HEK293 (cell line): ENCODE results near the gene TMUB1.
A peak's percentile ranks its signal among the peaks of the same experiment; 100 is the strongest.

Source experiments
- CTCF ChIA-PET: fragments of 350-600 bp; formaldehyde crosslinking; extraction: SDS; loops from one replicate; lab custom pipeline; 2021; ENCODE audit warnings: antibody characterized with exemption; lab: Yijun Ruan, JAX
- POLR2A ChIA-PET: fragments of 300-600 bp; formaldehyde crosslinking; extraction: SDS; loops from one replicate; lab custom pipeline; 2020; ENCODE audit warnings: antibody characterized with exemption, inconsistent platforms; lab: Yijun Ruan, JAX
- H3K27ac ChIP-seq: fragments of 200-500 bp; sonication (Bioruptor generic); 2 replicates; pipeline ENCODE4 v1.5.1; 2014; ENCODE audit warnings: low read depth, low read length, control low read depth, inconsistent platforms; ENCODE audit errors: extremely low read depth
- H3K36me3 ChIP-seq, 2 experiments: fragments of 200-500 bp in 1 of 2; sonication (Bioruptor generic) in 1 of 2; 1 replicate in 1 of 2; 2 replicates in 1 of 2; pipeline ENCODE4 v1.5.1; 2014 to 2017; ENCODE audit warnings: inconsistent platforms in 2 of 2, low read length in 2 of 2; ENCODE audit not compliant: control insufficient read depth in 2 of 2, insufficient read depth in 1 of 2
- H3K4me1 ChIP-seq: fragments of 200-500 bp; sonication (Bioruptor generic); 2 replicates; pipeline ENCODE4 v1.5.1; 2014; ENCODE audit warnings: mild to moderate bottlenecking, low read length, inconsistent platforms; ENCODE audit not compliant: control insufficient read depth, insufficient read depth
- H3K4me3 ChIP-seq: 2 replicates; pipeline ENCODE4 v1.5.1; 2011; ENCODE audit warnings: low read depth, mild to moderate bottlenecking, control low read depth, low read length, moderate library complexity
- H3K9me3 ChIP-seq: fragments of 200-500 bp; sonication (Bioruptor generic); 2 replicates; pipeline ENCODE4 v1.5.1; 2014; ENCODE audit warnings: low read depth, low read length, inconsistent platforms; ENCODE audit not compliant: control insufficient read depth, insufficient read depth
- EGR2 ChIP-seq: fragments of 450-650 bp; formaldehyde crosslinking; IDR thresholded peaks from 2 replicates; pipeline ENCODE4 v1.5.1; 2016; ENCODE audit warnings: low read depth, missing biosample characterization, missing genetic modification characterization
- FEZF1 ChIP-seq: fragments of 450-650 bp; formaldehyde crosslinking; IDR thresholded peaks from 2 replicates; pipeline ENCODE4 v1.5.1; 2016; ENCODE audit warnings: missing biosample characterization, missing genetic modification characterization
- IKZF3 ChIP-seq: fragments of 450-650 bp; IDR thresholded peaks from 2 replicates; pipeline ENCODE4 v1.5.0; 2018; ENCODE audit warnings: missing biosample characterization, mild to moderate bottlenecking, missing genetic modification characterization, moderate library complexity
- SP2 ChIP-seq: fragments of 450-650 bp; formaldehyde crosslinking; IDR thresholded peaks from 2 replicates; pipeline ENCODE4 v1.5.1; 2016; ENCODE audit warnings: missing biosample characterization, missing genetic modification characterization
- TRIM28 ChIP-seq: IDR thresholded peaks from 2 replicates; pipeline ENCODE4 v1.6.1; 2011; ENCODE audit warnings: low read length, control low read depth, borderline replicate concordance
- ZBTB17 ChIP-seq: fragments of 450-650 bp; formaldehyde crosslinking; IDR thresholded peaks from 2 replicates; pipeline ENCODE4 v1.5.1; 2016; ENCODE audit warnings: missing biosample characterization, missing genetic modification characterization
- ZBTB8A ChIP-seq: fragments of 450-650 bp; formaldehyde crosslinking; IDR thresholded peaks from 2 replicates; pipeline ENCODE4 v1.5.1; 2016; ENCODE audit warnings: missing biosample characterization, missing genetic modification characterization
- ZIC2 ChIP-seq: fragments of 450-650 bp; formaldehyde crosslinking; IDR thresholded peaks from 2 replicates; pipeline ENCODE4 v1.5.1; 2016; ENCODE audit warnings: missing biosample characterization, missing genetic modification characterization
- ZNF416 ChIP-seq: fragments of 450-650 bp; formaldehyde crosslinking; IDR thresholded peaks from 2 replicates; pipeline ENCODE4 v1.5.1; 2016; ENCODE audit warnings: missing biosample characterization, missing genetic modification characterization
- ZNF514 ChIP-seq: fragments of 450-650 bp; formaldehyde crosslinking; IDR thresholded peaks from 2 replicates; pipeline ENCODE4 v1.5.1; 2016; ENCODE audit warnings: missing biosample characterization, missing genetic modification characterization
- ZNF521 ChIP-seq: fragments of 450-650 bp; formaldehyde crosslinking; IDR thresholded peaks from 2 replicates; pipeline ENCODE4 v1.5.1; 2017; ENCODE audit warnings: missing biosample characterization, mild to moderate bottlenecking, missing genetic modification characterization
- ZNF621 ChIP-seq: fragments of 450-650 bp; formaldehyde crosslinking; IDR thresholded peaks from 2 replicates; pipeline ENCODE4 v1.5.1; 2017; ENCODE audit warnings: missing biosample characterization, missing genetic modification characterization
- ZNF629 ChIP-seq: fragments of 450-650 bp; formaldehyde crosslinking; IDR thresholded peaks from 2 replicates; pipeline ENCODE4 v1.5.1; 2017; ENCODE audit warnings: missing biosample characterization, missing genetic modification characterization
- ZNF670 ChIP-seq: fragments of 450-650 bp; formaldehyde crosslinking; IDR thresholded peaks from 2 replicates; pipeline ENCODE4 v1.5.1; 2016; ENCODE audit warnings: missing biosample characterization, missing genetic modification characterization, low read depth
- ZNF76 ChIP-seq: fragments of 450-650 bp; formaldehyde crosslinking; IDR thresholded peaks from 2 replicates; pipeline ENCODE4; 2016; ENCODE audit warnings: low read depth, missing biosample characterization, missing genetic modification characterization, borderline replicate concordance
- ZNF776 ChIP-seq: fragments of 450-650 bp; formaldehyde crosslinking; IDR thresholded peaks from 2 replicates; pipeline ENCODE4 v1.5.0; 2017; ENCODE audit warnings: missing biosample characterization, missing genetic modification characterization, borderline replicate concordance
- ZNF777 ChIP-seq: fragments of 450-650 bp; formaldehyde crosslinking; IDR thresholded peaks from 2 replicates; pipeline ENCODE4 v1.5.1; 2017; ENCODE audit warnings: missing biosample characterization, missing genetic modification characterization, borderline replicate concordance
- TF ChIP-seq, protein P1 (sequence below): fragments of 450-650 bp; formaldehyde crosslinking; IDR thresholded peaks from 2 replicates; pipeline ENCODE4 v1.5.1; 2016; ENCODE audit warnings: missing biosample characterization, missing genetic modification characterization, low read depth
- TF ChIP-seq, protein P2 (sequence below): fragments of 450-650 bp; formaldehyde crosslinking; IDR thresholded peaks from 2 replicates; pipeline ENCODE4 v1.5.1; 2017; ENCODE audit warnings: missing biosample characterization, missing genetic modification characterization
- TF ChIP-seq, protein P3 (sequence below): fragments of 450-650 bp; formaldehyde crosslinking; IDR thresholded peaks from 2 replicates; pipeline ENCODE4 v1.5.1; 2016; ENCODE audit warnings: missing biosample characterization, missing genetic modification characterization
- TF ChIP-seq, protein P4 (sequence below): fragments of 450-650 bp; formaldehyde crosslinking; IDR thresholded peaks from 2 replicates; pipeline ENCODE4 v1.5.1; 2016; ENCODE audit warnings: missing biosample characterization, missing genetic modification characterization
- TF ChIP-seq, protein P5 (sequence below): fragments of 450-650 bp; formaldehyde crosslinking; IDR thresholded peaks from 2 replicates; pipeline ENCODE4 v1.5.1; 2016; ENCODE audit warnings: missing biosample characterization, missing genetic modification characterization
- TF ChIP-seq, protein P6 (sequence below): fragments of 450-650 bp; IDR thresholded peaks from 2 replicates; pipeline ENCODE4 v1.5.1; 2018; ENCODE audit warnings: missing biosample characterization, mild to moderate bottlenecking, missing genetic modification characterization

TMUB1 gene

DNA sequence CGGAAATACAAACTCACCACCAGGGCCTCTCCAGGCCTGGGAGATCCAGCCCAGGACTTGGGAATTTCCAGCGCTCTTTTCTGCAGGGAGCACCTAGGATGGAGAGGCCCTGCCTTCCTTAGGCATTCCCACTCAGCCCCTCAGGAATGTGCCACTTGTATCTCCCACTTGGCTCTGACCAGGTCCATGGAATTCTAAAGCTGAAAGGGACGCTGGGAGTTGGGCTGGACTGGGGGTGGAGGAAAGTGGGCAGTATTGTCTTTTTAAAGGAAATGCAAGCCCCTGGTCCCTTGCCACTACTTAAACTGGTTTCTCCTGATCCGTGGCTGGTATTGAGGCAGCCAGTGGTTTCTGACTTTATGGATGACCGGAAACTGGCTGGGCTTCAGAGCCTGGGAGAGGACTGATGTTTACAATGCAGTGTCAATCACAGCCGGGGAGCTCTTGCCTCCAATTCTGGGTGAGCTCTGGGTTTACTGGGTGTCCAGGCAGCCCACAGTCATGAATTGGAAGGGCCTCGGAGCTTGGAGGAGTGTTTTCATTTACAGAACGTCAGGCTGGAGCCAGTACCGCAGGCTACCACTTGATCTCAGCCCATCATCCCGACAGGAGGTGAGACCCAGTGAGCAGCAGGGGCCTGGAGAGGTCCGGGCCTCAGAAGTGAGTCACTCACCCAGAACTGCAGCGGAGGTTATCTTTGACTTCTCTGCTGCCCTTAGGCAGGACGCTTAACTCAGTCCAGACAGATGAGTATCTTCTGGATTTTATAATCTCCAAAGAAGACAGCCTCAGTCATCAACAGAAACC lies 30.3 kb upstream of the TMUB1 start:
- CTCF ChIA-PET: interaction anchor here (0.5 to 5.5 kb wide), 13 partner anchors 9 to 148 kb away, joined by 3 to 43 read pairs (median 3); no protein-coding TSS in a partner anchor
- H3K9me3 ChIP-seq: no peaks in the 10 kb centered on the region
- H3K36me3 ChIP-seq: peaks cover 0 to 30% of the 10 kb centered on the region in 2 experiments; a peak in 1 of 3 replicates
- POLR2A ChIA-PET: interaction anchor here (0.8 to 1.2 kb wide), 4 partner anchors 33 to 94 kb away, joined by 3 to 4 read pairs (median 3); partner anchors contain the start of genes ABCB8 and FASTK
- H3K4me1 ChIP-seq: no peaks in the 10 kb centered on the region
- no peak overlapping the region; the same call in 1 of the 2 replicates for H3K4me3 ChIP-seq
- no peak overlapping the region for H3K27ac ChIP-seq
- TF ChIP-seq ZNF776 (tag by site-specific recombination) (no peak), ZNF521 (tag by site-specific recombination) (no peak), FEZF1 (peak; percentile 72), ZNF514 (tag by site-specific recombination) (no peak), ZNF777 (tag by site-specific recombination) (no peak), IKZF3 (tag by site-specific recombination) (peak; percentile 66; the same call in 1 of the 2 replicates), SP2 (tag by site-specific recombination) (peak; percentile 34), ZBTB17 (peak; percentile 54), ZNF416 (tag by site-specific recombination) (no peak), ZNF76 (tag by site-specific recombination) (0 out of 2 replicates have a peak, but pooled peaks have one; percentile 24), ZNF670 (tag by site-specific recombination) (no peak), EGR2 (tag by site-specific recombination) (0 out of 2 replicates have a peak, but pooled peaks have one; percentile 30), ZIC2 (tag by site-specific recombination) (peak; percentile 83), ZNF621 (no peak), TRIM28 (peak; percentile 77; the same call in 1 of the 2 replicates), ZBTB8A (tag by site-specific recombination) (no peak), ZNF629 (tag by site-specific recombination) (no peak)
- TF ChIP-seq, protein P1, sequence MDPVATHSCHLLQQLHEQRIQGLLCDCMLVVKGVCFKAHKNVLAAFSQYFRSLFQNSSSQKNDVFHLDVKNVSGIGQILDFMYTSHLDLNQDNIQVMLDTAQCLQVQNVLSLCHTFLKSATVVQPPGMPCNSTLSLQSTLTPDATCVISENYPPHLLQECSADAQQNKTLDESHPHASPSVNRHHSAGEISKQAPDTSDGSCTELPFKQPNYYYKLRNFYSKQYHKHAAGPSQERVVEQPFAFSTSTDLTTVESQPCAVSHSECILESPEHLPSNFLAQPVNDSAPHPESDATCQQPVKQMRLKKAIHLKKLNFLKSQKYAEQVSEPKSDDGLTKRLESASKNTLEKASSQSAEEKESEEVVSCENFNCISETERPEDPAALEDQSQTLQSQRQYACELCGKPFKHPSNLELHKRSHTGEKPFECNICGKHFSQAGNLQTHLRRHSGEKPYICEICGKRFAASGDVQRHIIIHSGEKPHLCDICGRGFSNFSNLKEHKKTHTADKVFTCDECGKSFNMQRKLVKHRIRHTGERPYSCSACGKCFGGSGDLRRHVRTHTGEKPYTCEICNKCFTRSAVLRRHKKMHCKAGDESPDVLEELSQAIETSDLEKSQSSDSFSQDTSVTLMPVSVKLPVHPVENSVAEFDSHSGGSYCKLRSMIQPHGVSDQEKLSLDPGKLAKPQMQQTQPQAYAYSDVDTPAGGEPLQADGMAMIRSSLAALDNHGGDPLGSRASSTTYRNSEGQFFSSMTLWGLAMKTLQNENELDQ: no peak
- TF ChIP-seq, protein P2, sequence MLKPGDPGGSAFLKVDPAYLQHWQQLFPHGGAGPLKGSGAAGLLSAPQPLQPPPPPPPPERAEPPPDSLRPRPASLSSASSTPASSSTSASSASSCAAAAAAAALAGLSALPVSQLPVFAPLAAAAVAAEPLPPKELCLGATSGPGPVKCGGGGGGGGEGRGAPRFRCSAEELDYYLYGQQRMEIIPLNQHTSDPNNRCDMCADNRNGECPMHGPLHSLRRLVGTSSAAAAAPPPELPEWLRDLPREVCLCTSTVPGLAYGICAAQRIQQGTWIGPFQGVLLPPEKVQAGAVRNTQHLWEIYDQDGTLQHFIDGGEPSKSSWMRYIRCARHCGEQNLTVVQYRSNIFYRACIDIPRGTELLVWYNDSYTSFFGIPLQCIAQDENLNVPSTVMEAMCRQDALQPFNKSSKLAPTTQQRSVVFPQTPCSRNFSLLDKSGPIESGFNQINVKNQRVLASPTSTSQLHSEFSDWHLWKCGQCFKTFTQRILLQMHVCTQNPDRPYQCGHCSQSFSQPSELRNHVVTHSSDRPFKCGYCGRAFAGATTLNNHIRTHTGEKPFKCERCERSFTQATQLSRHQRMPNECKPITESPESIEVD: no peak
- TF ChIP-seq, protein P3, sequence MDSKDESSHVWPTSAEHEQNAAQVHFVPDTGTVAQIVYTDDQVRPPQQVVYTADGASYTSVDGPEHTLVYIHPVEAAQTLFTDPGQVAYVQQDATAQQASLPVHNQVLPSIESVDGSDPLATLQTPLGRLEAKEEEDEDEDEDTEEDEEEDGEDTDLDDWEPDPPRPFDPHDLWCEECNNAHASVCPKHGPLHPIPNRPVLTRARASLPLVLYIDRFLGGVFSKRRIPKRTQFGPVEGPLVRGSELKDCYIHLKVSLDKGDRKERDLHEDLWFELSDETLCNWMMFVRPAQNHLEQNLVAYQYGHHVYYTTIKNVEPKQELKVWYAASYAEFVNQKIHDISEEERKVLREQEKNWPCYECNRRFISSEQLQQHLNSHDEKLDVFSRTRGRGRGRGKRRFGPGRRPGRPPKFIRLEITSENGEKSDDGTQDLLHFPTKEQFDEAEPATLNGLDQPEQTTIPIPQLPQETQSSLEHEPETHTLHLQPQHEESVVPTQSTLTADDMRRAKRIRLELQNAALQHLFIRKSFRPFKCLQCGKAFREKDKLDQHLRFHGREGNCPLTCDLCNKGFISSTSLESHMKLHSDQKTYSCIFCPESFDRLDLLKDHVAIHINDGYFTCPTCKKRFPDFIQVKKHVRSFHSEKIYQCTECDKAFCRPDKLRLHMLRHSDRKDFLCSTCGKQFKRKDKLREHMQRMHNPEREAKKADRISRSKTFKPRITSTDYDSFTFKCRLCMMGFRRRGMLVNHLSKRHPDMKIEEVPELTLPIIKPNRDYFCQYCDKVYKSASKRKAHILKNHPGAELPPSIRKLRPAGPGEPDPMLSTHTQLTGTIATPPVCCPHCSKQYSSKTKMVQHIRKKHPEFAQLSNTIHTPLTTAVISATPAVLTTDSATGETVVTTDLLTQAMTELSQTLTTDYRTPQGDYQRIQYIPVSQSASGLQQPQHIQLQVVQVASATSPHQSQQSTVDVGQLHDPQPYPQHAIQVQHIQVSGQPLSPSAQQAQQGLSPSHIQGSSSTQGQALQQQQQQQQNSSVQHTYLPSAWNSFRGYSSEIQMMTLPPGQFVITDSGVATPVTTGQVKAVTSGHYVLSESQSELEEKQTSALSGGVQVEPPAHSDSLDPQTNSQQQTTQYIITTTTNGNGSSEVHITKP (tag by site-specific recombination): peak; percentile 90
- TF ChIP-seq, protein P4, sequence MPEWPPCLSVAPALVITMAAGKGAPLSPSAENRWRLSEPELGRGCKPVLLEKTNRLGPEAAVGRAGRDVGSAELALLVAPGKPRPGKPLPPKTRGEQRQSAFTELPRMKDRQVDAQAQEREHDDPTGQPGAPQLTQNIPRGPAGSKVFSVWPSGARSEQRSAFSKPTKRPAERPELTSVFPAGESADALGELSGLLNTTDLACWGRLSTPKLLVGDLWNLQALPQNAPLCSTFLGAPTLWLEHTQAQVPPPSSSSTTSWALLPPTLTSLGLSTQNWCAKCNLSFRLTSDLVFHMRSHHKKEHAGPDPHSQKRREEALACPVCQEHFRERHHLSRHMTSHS (tag by site-specific recombination): no peak
- TF ChIP-seq, protein P5, sequence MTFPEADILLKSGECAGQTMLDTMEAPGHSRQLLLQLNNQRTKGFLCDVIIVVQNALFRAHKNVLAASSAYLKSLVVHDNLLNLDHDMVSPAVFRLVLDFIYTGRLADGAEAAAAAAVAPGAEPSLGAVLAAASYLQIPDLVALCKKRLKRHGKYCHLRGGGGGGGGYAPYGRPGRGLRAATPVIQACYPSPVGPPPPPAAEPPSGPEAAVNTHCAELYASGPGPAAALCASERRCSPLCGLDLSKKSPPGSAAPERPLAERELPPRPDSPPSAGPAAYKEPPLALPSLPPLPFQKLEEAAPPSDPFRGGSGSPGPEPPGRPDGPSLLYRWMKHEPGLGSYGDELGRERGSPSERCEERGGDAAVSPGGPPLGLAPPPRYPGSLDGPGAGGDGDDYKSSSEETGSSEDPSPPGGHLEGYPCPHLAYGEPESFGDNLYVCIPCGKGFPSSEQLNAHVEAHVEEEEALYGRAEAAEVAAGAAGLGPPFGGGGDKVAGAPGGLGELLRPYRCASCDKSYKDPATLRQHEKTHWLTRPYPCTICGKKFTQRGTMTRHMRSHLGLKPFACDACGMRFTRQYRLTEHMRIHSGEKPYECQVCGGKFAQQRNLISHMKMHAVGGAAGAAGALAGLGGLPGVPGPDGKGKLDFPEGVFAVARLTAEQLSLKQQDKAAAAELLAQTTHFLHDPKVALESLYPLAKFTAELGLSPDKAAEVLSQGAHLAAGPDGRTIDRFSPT: peak; percentile 57; the same call in 1 of the 2 replicates
- TF ChIP-seq, protein P6, sequence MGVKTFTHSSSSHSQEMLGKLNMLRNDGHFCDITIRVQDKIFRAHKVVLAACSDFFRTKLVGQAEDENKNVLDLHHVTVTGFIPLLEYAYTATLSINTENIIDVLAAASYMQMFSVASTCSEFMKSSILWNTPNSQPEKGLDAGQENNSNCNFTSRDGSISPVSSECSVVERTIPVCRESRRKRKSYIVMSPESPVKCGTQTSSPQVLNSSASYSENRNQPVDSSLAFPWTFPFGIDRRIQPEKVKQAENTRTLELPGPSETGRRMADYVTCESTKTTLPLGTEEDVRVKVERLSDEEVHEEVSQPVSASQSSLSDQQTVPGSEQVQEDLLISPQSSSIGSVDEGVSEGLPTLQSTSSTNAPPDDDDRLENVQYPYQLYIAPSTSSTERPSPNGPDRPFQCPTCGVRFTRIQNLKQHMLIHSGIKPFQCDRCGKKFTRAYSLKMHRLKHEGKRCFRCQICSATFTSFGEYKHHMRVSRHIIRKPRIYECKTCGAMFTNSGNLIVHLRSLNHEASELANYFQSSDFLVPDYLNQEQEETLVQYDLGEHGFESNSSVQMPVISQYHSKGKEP: no peak
